ENCODE results near the gene ANKRD29. TPM values are rescaled to one million over a fixed set of nuclear protein-coding genes. Genes with fewer than 3 reads are reported as not detected.
A peak's percentile ranks its signal among the peaks of the same experiment; 100 is the strongest.

ANKRD29 gene
- total RNA-seq, 5 donors from 2014 or later (not counting 1 experiment from before 2014, with no cell fraction given), result 0.23 to 0.48 (median 0.32) TPM; not detected in 1

DNA sequence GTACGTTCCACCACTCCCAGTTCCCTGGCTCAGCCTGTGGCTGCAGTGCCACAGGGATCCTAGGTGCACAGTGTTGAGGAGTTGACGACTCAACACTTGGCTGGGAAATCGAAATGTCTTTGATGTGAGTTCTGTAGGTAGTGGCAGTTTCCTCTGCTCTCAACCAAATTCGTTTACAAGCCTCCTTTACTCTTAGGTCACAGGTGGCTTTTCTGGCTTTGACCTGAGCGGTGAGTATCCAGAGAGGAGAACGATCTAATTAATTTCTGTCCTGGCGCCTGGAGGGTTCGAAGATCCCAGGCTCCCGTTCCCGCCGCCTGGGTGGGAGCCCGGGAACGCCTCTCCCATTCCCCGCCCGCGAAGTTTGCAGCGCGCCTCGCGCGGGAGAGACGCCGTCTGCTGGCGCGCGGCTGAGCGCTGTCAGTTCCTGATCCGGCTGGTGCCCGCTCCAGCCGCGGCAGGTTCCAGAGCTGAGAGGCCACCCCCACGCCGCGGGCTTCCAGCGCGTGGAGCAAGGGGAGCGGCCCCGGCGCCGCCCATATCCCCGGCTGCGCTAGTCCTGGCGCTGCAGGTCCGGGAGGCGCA lies 26.4 kb upstream of the ANKRD29 start, which contains the start of gene LAMA3:
LAMA3 (plus strand) TSS at position 423 of the 585 bp plus-strand sequence. CDS start 231 bp downstream, outside the sequence.
- H3K9me3 ChIP-seq, result no peaks in the 10 kb centered on the region
- Mint-ChIP-seq H3K27me3 (peaks cover 28 to 51% of the 10 kb centered on the region in 2 donors), H3K9me3 (no peaks in the 10 kb centered on the region), H3K4me3 (peak within 1 kb of the TSS; percentile 53 to 74 (median 65)), H3K27ac (peak within 1 kb of the TSS in 1 of 2 donors; percentile 17), H3K36me3 (no peaks in the 10 kb centered on the region), H3K4me1 (peaks cover 11% of the 10 kb centered on the region in 3 donors)
- ChIA-PET CTCF (interaction anchor here (1.2 to 1.4 kb wide), 2 partner anchors 10 to 14 kb away, joined by 3 to 5 read pairs; no protein-coding TSS in a partner anchor), POLR2A (no interaction called here)
- DNase-seq (peak in 16 of 35 experiments; percentile 5 to 40 (median 20)), ATAC-seq (replicated peaks in 1 of 4) (peak; percentile 76 to 87 (median 78))
- peaks cover 3 to 19% of the 10 kb centered on the region in 2 experiments for H3K4me1 ChIP-seq (ENCODE audit: control insufficient read depth in 1 of 2, extremely low read depth in 1 of 2, insufficient read depth in 2 of 2, low read length in 2 of 2)
- H3K36me3 ChIP-seq (ENCODE audit: control insufficient read depth in 2 of 2, extremely low read depth in 1 of 2, insufficient read depth in 1 of 2, low read length in 1 of 2), result no peaks in the 10 kb centered on the region
- WGBS (ENCODE audit: insufficient coverage), result under 1% methylated on average over 40 of the region's 45 CpGs
- H3K4me3 ChIP-seq (ENCODE audit: control insufficient read depth in 1 of 2, extremely low read depth in 1 of 2, low read length in 1 of 2), result peak within 1 kb of the TSS; percentile 31 to 77
- no peak within 1 kb of the TSS for H3K27ac ChIP-seq (ENCODE audit: low read length)
- peaks cover 0 to 41% of the 10 kb centered on the region in 2 experiments for H3K27me3 ChIP-seq (replicated peaks in 1 of 2; ENCODE audit: control insufficient read depth in 2 of 2, extremely low read depth in 1 of 2, insufficient read depth in 2 of 2, low read length in 1 of 2)

DNA sequence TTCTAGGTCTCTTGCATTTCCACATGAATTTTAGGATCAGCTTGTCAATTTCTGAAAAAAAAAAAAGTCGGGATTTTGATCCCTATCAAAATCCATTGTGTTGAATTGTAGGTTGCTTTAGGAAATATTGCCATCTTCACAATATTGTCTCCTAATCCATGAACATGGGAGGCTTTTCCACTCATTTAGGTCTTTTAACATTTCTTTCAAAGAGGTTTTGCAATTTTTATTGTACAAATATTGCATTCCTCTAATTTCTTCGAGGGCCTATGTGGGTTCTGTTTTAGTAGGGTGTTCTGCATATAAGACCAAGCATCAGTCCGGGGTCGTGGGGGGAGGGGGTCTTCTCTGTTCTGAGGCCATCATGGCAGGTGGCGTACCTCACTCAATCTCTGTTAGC lies 25.8 kb upstream of the ANKRD29 start:
- no peak for ATAC-seq (replicated peaks in 1 of 4)
- POLR2A ChIA-PET, result no interaction called here

DNA sequence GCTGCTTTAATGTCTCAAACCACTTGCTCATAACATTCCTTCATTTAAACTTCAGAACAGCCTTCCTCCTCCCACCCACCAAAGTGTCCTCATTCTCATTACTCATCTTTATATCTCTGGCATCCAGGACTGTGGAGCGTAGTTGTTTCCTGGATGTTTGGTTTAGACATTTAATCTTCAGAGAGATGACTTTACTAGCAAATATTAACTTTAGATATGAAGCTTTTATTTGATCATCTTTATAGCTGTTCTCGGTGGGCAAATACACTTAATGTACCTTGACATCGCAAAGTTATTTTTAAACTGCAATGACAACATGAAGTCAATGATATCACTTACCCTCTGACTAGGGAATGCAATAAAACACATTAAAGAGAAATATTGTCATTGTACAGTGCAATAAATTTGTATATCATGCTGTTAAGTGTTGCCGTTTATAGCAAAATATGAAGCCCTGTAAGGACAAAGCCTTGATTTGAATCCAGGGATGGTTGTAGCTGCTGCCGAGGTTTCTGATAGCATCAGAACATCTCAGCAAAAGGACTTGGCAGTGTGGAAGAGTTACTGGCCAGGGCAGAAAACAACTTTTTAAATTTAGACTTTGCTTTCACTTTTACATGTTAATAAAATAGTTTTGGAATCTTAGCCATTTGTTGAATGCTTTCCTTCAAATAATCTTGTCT lies 21.9 kb upstream of the ANKRD29 start:
- H3K4me3 Mint-ChIP-seq, result no peak overlapping the region
- POLR2A ChIA-PET, result interaction anchor here in 1 of 2 donors (0.6 kb wide), 1 partner anchor 11 kb away, joined by 3 read pairs; no protein-coding TSS in a partner anchor

More for the DNA sequence above, 25.8 kb upstream of the ANKRD29 start:
- CTCF ChIA-PET, result interaction anchor here (1.2 to 1.4 kb wide), 2 partner anchors 9 to 15 kb away, joined by 3 to 5 read pairs; no protein-coding TSS in a partner anchor
- H3K27me3 ChIP-seq (replicated peaks in 1 of 2; ENCODE audit: control insufficient read depth in 2 of 2, extremely low read depth in 1 of 2, insufficient read depth in 2 of 2, low read length in 1 of 2), result peaks cover 0 to 44% of the 10 kb centered on the region in 2 experiments
- no peaks in the 10 kb centered on the region for H3K36me3 Mint-ChIP-seq
- WGBS (ENCODE audit: insufficient coverage), result no CpG with 5 or more reads among the region's 5 CpGs
- no peaks in the 10 kb centered on the region for H3K9me3 Mint-ChIP-seq
- no peaks in the 10 kb centered on the region for H3K9me3 ChIP-seq
- no peak for DNase-seq
- H3K4me3 Mint-ChIP-seq, result peak overlapping the region in 2 of 3 donors; percentile 65 to 74
- peak overlapping the region in 1 of 2 donors; percentile 17 for H3K27ac Mint-ChIP-seq
- no peak overlapping the region for H3K27ac ChIP-seq (ENCODE audit: low read length)
- H3K36me3 ChIP-seq (ENCODE audit: control insufficient read depth in 2 of 2, extremely low read depth in 1 of 2, insufficient read depth in 1 of 2, low read length in 1 of 2), result no peaks in the 10 kb centered on the region
- H3K4me1 Mint-ChIP-seq, result peaks cover 11% of the 10 kb centered on the region in 3 donors
- H3K4me1 ChIP-seq (ENCODE audit: control insufficient read depth in 1 of 2, extremely low read depth in 1 of 2, insufficient read depth in 2 of 2, low read length in 2 of 2), result peaks cover 3 to 19% of the 10 kb centered on the region in 2 experiments
- peaks cover 33 to 52% of the 10 kb centered on the region in 2 donors for H3K27me3 Mint-ChIP-seq
- H3K4me3 ChIP-seq (ENCODE audit: control insufficient read depth in 1 of 2, extremely low read depth in 1 of 2, low read length in 1 of 2), result peak overlapping the region in 1 of 2 donors; percentile 77

DNA sequence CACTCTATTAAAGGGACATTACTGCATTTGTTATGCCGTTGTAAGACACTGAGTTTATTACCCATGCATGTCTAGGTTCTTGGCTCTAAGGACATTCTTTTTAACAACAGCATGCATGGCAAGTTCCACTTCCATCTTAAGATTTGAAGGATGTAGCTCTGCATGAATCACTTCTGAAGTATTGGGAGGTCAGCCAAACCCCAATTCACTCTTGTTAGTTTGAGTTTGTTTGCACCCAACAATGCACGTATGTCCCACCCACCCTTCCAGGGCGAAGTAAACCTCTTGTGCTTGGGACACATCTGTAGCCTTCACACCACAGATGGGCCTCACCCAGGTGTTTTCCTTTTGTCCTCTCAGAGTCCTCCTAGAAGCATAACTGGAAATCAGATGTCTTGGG lies 21.0 kb upstream of the ANKRD29 start:
- Mint-ChIP-seq H3K27ac (no peak overlapping the region), H3K27me3 (peaks cover 48 to 60% of the 10 kb centered on the region in 2 donors), H3K4me1 (peaks cover 1 to 6% (median 2%) of the 10 kb centered on the region in 3 donors), H3K36me3 (no peaks in the 10 kb centered on the region), H3K4me3 (no peak overlapping the region), H3K9me3 (no peaks in the 10 kb centered on the region)
- H3K36me3 ChIP-seq (ENCODE audit: control insufficient read depth in 2 of 2, extremely low read depth in 1 of 2, insufficient read depth in 1 of 2, low read length in 1 of 2), result no peaks in the 10 kb centered on the region
- no CpG with 5 or more reads among the region's 3 CpGs for WGBS (ENCODE audit: insufficient coverage)
- no peaks in the 10 kb centered on the region for H3K9me3 ChIP-seq
- ChIA-PET POLR2A (no interaction called here), CTCF (no interaction called here)
- DNase-seq (no peak), ATAC-seq (replicated peaks in 1 of 4) (no peak)
- no peak overlapping the region for H3K27ac ChIP-seq (ENCODE audit: low read length)
- H3K27me3 ChIP-seq (replicated peaks in 1 of 2; ENCODE audit: control insufficient read depth in 2 of 2, extremely low read depth in 1 of 2, insufficient read depth in 2 of 2, low read length in 1 of 2), result peaks cover 0 to 33% of the 10 kb centered on the region in 2 experiments
- H3K4me3 ChIP-seq (ENCODE audit: control insufficient read depth in 1 of 2, extremely low read depth in 1 of 2, low read length in 1 of 2), result no peak overlapping the region
- H3K4me1 ChIP-seq (ENCODE audit: control insufficient read depth in 1 of 2, extremely low read depth in 1 of 2, insufficient read depth in 2 of 2, low read length in 2 of 2), result peaks cover 1 to 3% of the 10 kb centered on the region in 2 experiments

More for the DNA sequence above, 21.9 kb upstream of the ANKRD29 start:
- no peak for DNase-seq
- no peaks in the 10 kb centered on the region for H3K9me3 Mint-ChIP-seq
- Histone ChIP-seq H3K27me3 (replicated peaks in 1 of 2; ENCODE audit: control insufficient read depth in 2 of 2, extremely low read depth in 1 of 2, insufficient read depth in 2 of 2, low read length in 1 of 2) (peaks cover 0 to 37% of the 10 kb centered on the region in 2 experiments), H3K4me3 (ENCODE audit: control insufficient read depth in 1 of 2, extremely low read depth in 1 of 2, low read length in 1 of 2) (no peak overlapping the region), H3K9me3 (no peaks in the 10 kb centered on the region), H3K36me3 (ENCODE audit: control insufficient read depth in 2 of 2, extremely low read depth in 1 of 2, insufficient read depth in 1 of 2, low read length in 1 of 2) (no peaks in the 10 kb centered on the region), H3K27ac (ENCODE audit: low read length) (no peak overlapping the region), H3K4me1 (ENCODE audit: control insufficient read depth in 1 of 2, extremely low read depth in 1 of 2, insufficient read depth in 2 of 2, low read length in 2 of 2) (peaks cover 3 to 10% of the 10 kb centered on the region in 2 experiments)
- no peak overlapping the region for H3K27ac Mint-ChIP-seq
- CTCF ChIA-PET, result interaction anchor here in 1 of 2 donors (0.7 kb wide), 1 partner anchor 681 kb away, joined by 3 read pairs; no protein-coding TSS in a partner anchor
- peaks cover 6 to 11% (median 6%) of the 10 kb centered on the region in 3 donors for H3K4me1 Mint-ChIP-seq
- ATAC-seq (replicated peaks in 1 of 4), result no peak
- H3K36me3 Mint-ChIP-seq, result no peaks in the 10 kb centered on the region
- WGBS (ENCODE audit: insufficient coverage), result 100% methylated on average over 1 of the region's 5 CpGs
- peaks cover 46 to 57% of the 10 kb centered on the region in 2 donors for H3K27me3 Mint-ChIP-seq

DNA sequence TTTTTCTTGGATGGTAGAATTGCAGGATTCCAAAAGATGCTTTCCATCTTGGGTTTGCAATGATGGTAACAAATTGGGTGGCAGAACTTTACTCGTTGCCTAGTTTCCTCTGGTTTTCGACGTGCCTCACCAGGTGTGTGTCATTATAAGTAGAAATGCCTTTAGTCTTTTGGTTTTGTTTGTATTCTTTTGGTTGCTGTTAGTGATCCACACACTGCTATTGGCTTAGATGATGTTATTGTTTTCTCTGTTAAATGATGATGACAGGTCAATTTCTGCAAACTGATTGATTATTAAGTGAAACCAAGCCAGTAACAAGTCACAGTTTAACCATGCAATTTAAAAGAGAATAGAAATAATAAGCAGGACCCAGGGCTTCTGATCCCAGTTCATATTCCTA lies 20.4 kb upstream of the ANKRD29 start:
- no peaks in the 10 kb centered on the region for H3K36me3 ChIP-seq (ENCODE audit: control insufficient read depth in 2 of 2, extremely low read depth in 1 of 2, insufficient read depth in 1 of 2, low read length in 1 of 2)
- Mint-ChIP-seq H3K9me3 (no peaks in the 10 kb centered on the region), H3K4me1 (peaks cover 0 to under 1% (median 0%) of the 10 kb centered on the region in 3 donors), H3K27me3 (peaks cover 49 to 57% of the 10 kb centered on the region in 2 donors), H3K36me3 (no peaks in the 10 kb centered on the region), H3K27ac (no peak overlapping the region), H3K4me3 (no peak overlapping the region)
- H3K4me1 ChIP-seq (ENCODE audit: control insufficient read depth in 1 of 2, extremely low read depth in 1 of 2, insufficient read depth in 2 of 2, low read length in 2 of 2), result no peaks in the 10 kb centered on the region
- no peak overlapping the region for H3K4me3 ChIP-seq (ENCODE audit: control insufficient read depth in 1 of 2, extremely low read depth in 1 of 2, low read length in 1 of 2)
- ATAC-seq (replicated peaks in 1 of 4), result no peak
- ChIA-PET POLR2A (no interaction called here), CTCF (no interaction called here)
- no peaks in the 10 kb centered on the region for H3K9me3 ChIP-seq
- no peak for DNase-seq
- no CpG with 5 or more reads among the region's 3 CpGs for WGBS (ENCODE audit: insufficient coverage)
- peaks cover 0 to 32% of the 10 kb centered on the region in 2 experiments for H3K27me3 ChIP-seq (replicated peaks in 1 of 2; ENCODE audit: control insufficient read depth in 2 of 2, extremely low read depth in 1 of 2, insufficient read depth in 2 of 2, low read length in 1 of 2)
- H3K27ac ChIP-seq (ENCODE audit: low read length), result no peak overlapping the region

DNA sequence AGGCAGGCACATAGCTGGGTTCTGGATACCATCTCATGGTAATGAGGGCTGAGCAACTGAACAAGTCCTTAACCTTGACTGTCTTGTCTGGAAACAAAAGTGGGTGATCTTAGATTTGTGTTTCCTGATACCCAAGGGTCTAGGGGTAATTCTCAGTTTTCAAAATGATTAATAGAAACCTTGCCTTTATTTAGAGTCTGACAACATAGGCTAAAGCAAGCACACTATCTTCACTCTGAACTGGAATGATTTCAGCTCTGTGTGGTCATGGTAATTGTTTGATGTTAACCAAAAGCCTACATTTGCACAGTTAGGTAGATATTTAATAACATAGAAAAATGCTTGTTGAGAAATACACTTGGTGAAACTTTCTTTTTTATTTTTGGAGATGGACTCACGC lies 19.8 kb upstream of the ANKRD29 start:
- DNase-seq (no peak), ATAC-seq (replicated peaks in 1 of 4) (no peak)
- POLR2A ChIA-PET, result no interaction called here
- Mint-ChIP-seq H3K4me3 (no peak overlapping the region), H3K27me3 (peaks cover 45 to 52% of the 10 kb centered on the region in 2 donors), H3K27ac (no peak overlapping the region), H3K4me1 (no peaks in the 10 kb centered on the region), H3K36me3 (no peaks in the 10 kb centered on the region), H3K9me3 (no peaks in the 10 kb centered on the region)
- no peaks in the 10 kb centered on the region for H3K4me1 ChIP-seq (ENCODE audit: control insufficient read depth in 1 of 2, extremely low read depth in 1 of 2, insufficient read depth in 2 of 2, low read length in 2 of 2)
- no peak overlapping the region for H3K27ac ChIP-seq (ENCODE audit: low read length)
- H3K4me3 ChIP-seq (ENCODE audit: control insufficient read depth in 1 of 2, extremely low read depth in 1 of 2, low read length in 1 of 2), result no peak overlapping the region
- H3K27me3 ChIP-seq (replicated peaks in 1 of 2; ENCODE audit: control insufficient read depth in 2 of 2, extremely low read depth in 1 of 2, insufficient read depth in 2 of 2, low read length in 1 of 2), result peaks cover 0 to 28% of the 10 kb centered on the region in 2 experiments
- WGBS (ENCODE audit: insufficient coverage), result 100% methylated on average over 1 of the region's 1 CpG
- CTCF ChIA-PET, result interaction anchor here in 1 of 2 donors (0.6 kb wide), 1 partner anchor 338 kb away, joined by 3 read pairs; no protein-coding TSS in a partner anchor
- H3K9me3 ChIP-seq, result no peaks in the 10 kb centered on the region
- no peaks in the 10 kb centered on the region for H3K36me3 ChIP-seq (ENCODE audit: control insufficient read depth in 2 of 2, extremely low read depth in 1 of 2, insufficient read depth in 1 of 2, low read length in 1 of 2)

All from T-cell (primary cell).